OCI-LY7 (cell line): ENCODE results near the gene SCYL3. TPM values are rescaled to one million over a fixed set of nuclear protein-coding genes. Genes with fewer than 3 reads are reported as not detected.

ENCODE experiments used
- BruUV-seq: library from RNA; stranded (reverse); fragments of 400-500 nt; replicated peaks from 2 replicates; lab custom pipeline; 2021; lab: Mats Ljungman, UMichigan
- CTCF ChIA-PET: fragments of 300-600 bp; sonication (Branson Sonifier 250); formaldehyde crosslinking; loops from one replicate; lab custom pipeline; 2022; ENCODE audit warnings: antibody characterized with exemption; ENCODE audit not compliant: unreplicated experiment; lab: Charles Lee
- POLR2A ChIA-PET: fragments of 300-600 bp; sonication (Branson Sonifier 250); formaldehyde crosslinking; loops from one replicate; lab custom pipeline; 2022; ENCODE audit warnings: antibody characterized with exemption; lab: Charles Lee
- DNase-seq: peaks from one replicate; pipeline ENCODE4 v3.0.0-alpha.2; 2015; ENCODE audit warnings: low spot score
- H2AFZ ChIP-seq: fragments of 200-600 bp; sonication (generic), shearing (Covaris generic); 2 replicates; pipeline ENCODE4 v1.6.1; 2014; ENCODE audit warnings: mild to moderate bottlenecking, antibody characterized with exemption, low read length, moderate library complexity
- H3K27ac ChIP-seq: fragments of 200-600 bp; sonication (generic); 2 replicates; pipeline ENCODE4 v1.5.1; 2014; ENCODE audit warnings: mixed run types, low read depth, mild to moderate bottlenecking, moderate library complexity, low read length, inconsistent platforms; ENCODE audit not compliant: poor library complexity, severe bottlenecking
- H3K36me3 ChIP-seq: fragments of 200-600 bp; sonication (generic); 2 replicates; pipeline ENCODE4 v1.6.1; 2014; ENCODE audit warnings: mild to moderate bottlenecking, antibody characterized with exemption, low read length, moderate library complexity, mixed read lengths; ENCODE audit not compliant: insufficient read depth
- H3K4me1 ChIP-seq: fragments of 200-600 bp; sonication (generic); 2 replicates; pipeline ENCODE4 v1.5.1; 2014; ENCODE audit warnings: mild to moderate bottlenecking, low read length; ENCODE audit not compliant: insufficient read depth, poor library complexity, severe bottlenecking
- H3K4me2 ChIP-seq: fragments of 200-600 bp; sonication (generic); 2 replicates; pipeline ENCODE4 v1.6.1; 2014; ENCODE audit warnings: mild to moderate bottlenecking, low read length
- H3K4me3 ChIP-seq: fragments of 200-600 bp; sonication (generic); 2 replicates; pipeline ENCODE4 v1.5.1; 2014; ENCODE audit warnings: mild to moderate bottlenecking, low read depth, low read length; ENCODE audit not compliant: poor library complexity, severe bottlenecking
- H3K79me2 ChIP-seq: fragments of 200-600 bp; sonication (generic); 2 replicates; pipeline ENCODE4 v1.6.1; 2016; ENCODE audit warnings: low read depth, mild to moderate bottlenecking, low read length, moderate library complexity, mixed read lengths; ENCODE audit not compliant: insufficient read depth
- H3K9me2 ChIP-seq: fragments of 200-600 bp; sonication (generic); 2 replicates; pipeline ENCODE4 v1.6.1; 2016; ENCODE audit warnings: mild to moderate bottlenecking, low read length, mixed read lengths; ENCODE audit not compliant: insufficient read depth
- H3K9me3 ChIP-seq: fragments of 200-600 bp; sonication (generic); 2 replicates; pipeline ENCODE4 v1.6.1; 2014; ENCODE audit warnings: mild to moderate bottlenecking, mixed run types, low read length, mixed read lengths
- H4K20me1 ChIP-seq: fragments of 200-600 bp; sonication (generic); 2 replicates; pipeline ENCODE4 v1.6.1; 2014; ENCODE audit warnings: mild to moderate bottlenecking, antibody characterized with exemption, low read length, moderate library complexity, mixed read lengths; ENCODE audit not compliant: insufficient read depth
- CTCF ChIP-seq: fragments of 200-600 bp; sonication (generic); conservative IDR thresholded peaks from 2 replicates; pipeline ENCODE4 v1.5.1; 2014; ENCODE audit warnings: mild to moderate bottlenecking, antibody characterized with exemption, low read length, moderate library complexity, mixed read lengths
- EZH2phosphoT487 ChIP-seq: fragments of 200-600 bp; sonication (generic); IDR thresholded peaks from 2 replicates; pipeline ENCODE4 v1.6.1; 2018; ENCODE audit warnings: low read depth, borderline replicate concordance, mild to moderate bottlenecking, mixed run types, antibody characterized with exemption, low read length, moderate library complexity, mixed read lengths
- intact Hi-C: fragments of 100-400 bp; cut with micrococcal nuclease; formaldehyde crosslinking; loops from one replicate; pipeline ENCODE4 v1.10.0; 2022; ENCODE audit not compliant: unreplicated experiment
- total RNA-seq, 2 experiments: library from RNA; depleted of rRNA in 1 of 2; stranded (reverse); fragments of >200 nt in 1 of 2; shearing (Covaris generic) in 1 of 2; gene quantifications; 2 replicates each; pipeline ENCODE4 v1.2.3, GENCODE V29; 2014 to 2022

Gene SCYL3
- total RNA-seq, 2 experiments from 2014 or later: 5.9 to 7.6 TPM

GRCh38 chr1:169833179-169833901 is 60.4 kb downstream of the SCYL3 start:
- Histone ChIP-seq H3K9me3 (no peaks in the 10 kb centered on the region), H3K4me2 (no peak overlapping the region), H3K9me2 (no peaks in the 10 kb centered on the region), H3K4me1 (no peaks in the 10 kb centered on the region), H2AFZ (no peak overlapping the region), H3K79me2 (no peaks in the 10 kb centered on the region), H3K27ac (no peak overlapping the region), H4K20me1 (no peaks in the 10 kb centered on the region), H3K4me3 (no peak overlapping the region), H3K36me3 (peaks cover 100% of the 10 kb centered on the region)
- ChIA-PET POLR2A (interaction anchor here (0.7 kb wide), 4 partner anchors 86 to 1714 kb away, joined by 3 to 4 read pairs (median 4); no protein-coding TSS in a partner anchor), CTCF (no interaction called here)
- no TSS peak for BruUV-seq
- no peak for DNase-seq
- intact Hi-C loops: no loop called here
- TF ChIP-seq CTCF (no peak), EZH2phosphoT487 (no peak)

DNA sequence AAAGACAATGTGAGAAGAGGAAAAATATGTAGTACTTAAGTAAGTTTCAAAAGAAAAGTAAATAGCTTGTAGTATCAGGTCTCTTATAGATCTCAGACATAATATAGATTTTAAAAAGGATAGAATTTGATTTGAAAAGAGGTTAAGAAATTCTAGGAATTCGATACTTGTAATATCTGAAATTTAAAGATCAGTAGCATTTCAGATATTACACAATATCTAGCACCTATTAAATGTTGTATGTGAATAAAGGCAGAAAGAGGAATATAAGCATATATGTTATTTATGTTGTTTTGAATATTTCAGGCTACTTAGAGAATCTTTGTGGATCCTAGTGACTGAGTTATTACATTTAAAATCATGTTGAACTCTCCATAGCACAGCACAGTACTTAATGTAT is 64.0 kb downstream of the SCYL3 start:
- no peaks in the 10 kb centered on the region for H3K9me3 ChIP-seq
- no peak overlapping the region for H3K4me2 ChIP-seq
- no peaks in the 10 kb centered on the region for H3K79me2 ChIP-seq
- no TSS peak for BruUV-seq
- CTCF ChIA-PET: no interaction called here
- no peaks in the 10 kb centered on the region for H4K20me1 ChIP-seq
- H3K9me2 ChIP-seq: no peaks in the 10 kb centered on the region
- H3K27ac ChIP-seq: no peak overlapping the region
- no peaks in the 10 kb centered on the region for H3K4me1 ChIP-seq
- no peak overlapping the region for H3K4me3 ChIP-seq
- intact Hi-C loops: no loop called here
- H3K36me3 ChIP-seq: peaks cover 99% of the 10 kb centered on the region
- H2AFZ ChIP-seq: no peak overlapping the region
- POLR2A ChIA-PET: interaction anchor here (0.8 to 1.5 kb wide), 2 partner anchors 12 to 353 kb away, joined by 3 to 6 read pairs; no protein-coding TSS in a partner anchor
- no peak for DNase-seq
- TF ChIP-seq CTCF: no peak
- TF ChIP-seq EZH2phosphoT487: no peak

GRCh38 chr1:169824153-169824552 is 69.5 kb downstream of the SCYL3 start:
- no TSS peak for BruUV-seq
- TF ChIP-seq CTCF (no peak), EZH2phosphoT487 (no peak)
- H2AFZ ChIP-seq: no peak overlapping the region
- no peak for DNase-seq
- no peak overlapping the region for H3K4me2 ChIP-seq
- no peak overlapping the region for H3K27ac ChIP-seq
- H3K4me1 ChIP-seq: no peaks in the 10 kb centered on the region
- H4K20me1 ChIP-seq: no peaks in the 10 kb centered on the region
- no peaks in the 10 kb centered on the region for H3K79me2 ChIP-seq
- no peaks in the 10 kb centered on the region for H3K9me3 ChIP-seq
- ChIA-PET CTCF (no interaction called here), POLR2A (no interaction called here)
- H3K36me3 ChIP-seq: peaks cover 96% of the 10 kb centered on the region
- no peaks in the 10 kb centered on the region for H3K9me2 ChIP-seq
- H3K4me3 ChIP-seq: no peak overlapping the region
- intact Hi-C loops: no loop called here
